KMS-11 (cell line): Measurements from ENCODE around the gene BPIFB6.

ENCODE experiments used
- H2AFZ ChIP-seq: fragments of 200-600 bp; sonication (generic); 2 replicates; pipeline ENCODE4 v1.6.1; 2016; ENCODE audit warnings: antibody characterized with exemption, mixed run types, low read depth
- H3K27ac ChIP-seq: fragments of 200-600 bp; sonication (generic); 2 replicates; pipeline ENCODE4 v1.6.1; 2016; ENCODE audit warnings: mild to moderate bottlenecking, mixed run types
- H3K27me3 ChIP-seq: fragments of 200-600 bp; sonication (generic); 2 replicates; pipeline ENCODE4 v1.6.1; 2017; ENCODE audit warnings: mild to moderate bottlenecking, low read depth, mixed run types, moderate library complexity; ENCODE audit not compliant: insufficient read depth
- H3K36me3 ChIP-seq: fragments of 200-600 bp; sonication (generic); 2 replicates; pipeline ENCODE4 v1.6.1; 2017; ENCODE audit warnings: mild to moderate bottlenecking, mixed run types; ENCODE audit not compliant: insufficient read depth
- H3K4me1 ChIP-seq: fragments of 200-600 bp; sonication (generic); 2 replicates; pipeline ENCODE4 v1.6.1; 2016; ENCODE audit warnings: mild to moderate bottlenecking, low read depth, mixed run types; ENCODE audit not compliant: poor library complexity, severe bottlenecking
- H3K4me2 ChIP-seq: fragments of 200-600 bp; sonication (generic); 2 replicates; pipeline ENCODE4 v1.7.0; 2016; ENCODE audit warnings: mild to moderate bottlenecking, mixed run types
- H3K4me3 ChIP-seq: fragments of 200-600 bp; sonication (generic); IDR thresholded peaks from 2 replicates; pipeline ENCODE4 v1.6.1; 2017; ENCODE audit warnings: low read depth, low read length, mixed read lengths; ENCODE audit not compliant: insufficient read depth
- H3K79me2 ChIP-seq: fragments of 200-600 bp; sonication (generic); 2 replicates; pipeline ENCODE4 v1.6.1; 2016; ENCODE audit warnings: low read depth, mixed run types; ENCODE audit not compliant: insufficient read depth
- H3K9ac ChIP-seq: fragments of 200-600 bp; sonication (generic); 2 replicates; pipeline ENCODE4 v1.6.1; 2016; ENCODE audit warnings: mild to moderate bottlenecking, mixed run types
- H4K20me1 ChIP-seq: fragments of 200-600 bp; sonication (generic); 2 replicates; pipeline ENCODE4 v1.6.1; 2016; ENCODE audit warnings: mild to moderate bottlenecking, mixed run types; ENCODE audit not compliant: insufficient read depth
- CTCF ChIP-seq: fragments of 200-600 bp; sonication (generic); conservative IDR thresholded peaks from 2 replicates; pipeline ENCODE4 v1.6.1; 2017; ENCODE audit warnings: low read depth, mild to moderate bottlenecking, antibody characterized with exemption, low read length, moderate library complexity, mixed read lengths

BPIFB6 gene

GRCh38 chr20:33012327-33013189, 18.9 kb upstream of the BPIFB6 start:
- Histone ChIP-seq H3K36me3 (no peaks in the 10 kb centered on the region), H3K4me2 (no peak overlapping the region), H3K4me3 (no peak overlapping the region), H3K27me3 (peaks cover 57% of the 10 kb centered on the region), H3K4me1 (no peaks in the 10 kb centered on the region), H3K79me2 (no peaks in the 10 kb centered on the region), H2AFZ (no peak overlapping the region), H3K9ac (no peak overlapping the region), H4K20me1 (no peaks in the 10 kb centered on the region), H3K27ac (no peak overlapping the region)
- TF ChIP-seq CTCF = no peak

- Histone ChIP-seq H3K27me3 (peaks cover 61% of the 10 kb centered on the region), H3K27ac (no peak overlapping the region), H3K4me3 (no peak overlapping the region), H3K79me2 (no peaks in the 10 kb centered on the region), H2AFZ (no peak overlapping the region), H3K36me3 (no peaks in the 10 kb centered on the region), H3K4me2 (no peak overlapping the region), H4K20me1 (no peaks in the 10 kb centered on the region), H3K4me1 (no peaks in the 10 kb centered on the region), H3K9ac (no peak overlapping the region)
- no peak for TF ChIP-seq CTCF
Measured at GRCh38 chr20:33013701-33014326, 17.6 kb upstream of the BPIFB6 start.

- H3K9ac ChIP-seq = no peak overlapping the region
- H3K4me3 ChIP-seq = no peak overlapping the region
- no peak overlapping the region for H3K4me2 ChIP-seq
- H3K27ac ChIP-seq = no peak overlapping the region
- H3K36me3 ChIP-seq = no peaks in the 10 kb centered on the region
- H3K27me3 ChIP-seq = peaks cover 68% of the 10 kb centered on the region
- H4K20me1 ChIP-seq = no peaks in the 10 kb centered on the region
- H3K79me2 ChIP-seq = no peaks in the 10 kb centered on the region
- H3K4me1 ChIP-seq = no peaks in the 10 kb centered on the region
- no peak for TF ChIP-seq CTCF
- H2AFZ ChIP-seq = no peak overlapping the region
Measured at GRCh38 chr20:33014336-33015113, 16.9 kb upstream of the BPIFB6 start.

- Histone ChIP-seq H3K27me3 (peaks cover 66% of the 10 kb centered on the region), H3K36me3 (no peaks in the 10 kb centered on the region), H3K4me2 (no peak overlapping the region), H3K9ac (no peak overlapping the region), H3K4me3 (no peak overlapping the region), H3K27ac (no peak overlapping the region), H4K20me1 (no peaks in the 10 kb centered on the region), H3K4me1 (no peaks in the 10 kb centered on the region), H3K79me2 (no peaks in the 10 kb centered on the region), H2AFZ (no peak overlapping the region)
- TF ChIP-seq CTCF = no peak
Measured at GRCh38 chr20:33015114-33015484, 16.3 kb upstream of the BPIFB6 start.
